ENCODE measurements around the gene SNX25.

DNA sequence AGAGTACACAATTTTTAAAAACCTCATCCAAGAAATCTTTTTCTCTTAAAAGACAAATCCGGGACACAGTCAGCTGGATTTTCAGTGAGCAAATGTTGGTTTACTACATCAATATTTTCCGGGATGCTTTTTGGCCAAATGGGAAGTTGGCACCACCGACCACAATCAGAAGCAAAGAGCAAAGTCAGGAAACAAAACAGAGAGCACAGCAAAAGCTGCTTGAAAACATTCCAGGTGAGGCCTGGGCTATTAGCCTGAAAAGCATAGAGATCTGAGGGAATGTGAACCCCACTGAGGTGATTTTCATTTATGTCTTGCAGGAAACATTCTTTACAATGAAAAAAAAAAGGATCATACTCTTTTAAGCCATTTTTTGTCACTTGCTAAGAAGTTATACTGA lies 152.5 kb downstream of the SNX25 start:
- no peak for TF ChIP-seq POLR2A (IDR thresholded peaks at IDR 0.05)
- TF ChIP-seq, protein P1, sequence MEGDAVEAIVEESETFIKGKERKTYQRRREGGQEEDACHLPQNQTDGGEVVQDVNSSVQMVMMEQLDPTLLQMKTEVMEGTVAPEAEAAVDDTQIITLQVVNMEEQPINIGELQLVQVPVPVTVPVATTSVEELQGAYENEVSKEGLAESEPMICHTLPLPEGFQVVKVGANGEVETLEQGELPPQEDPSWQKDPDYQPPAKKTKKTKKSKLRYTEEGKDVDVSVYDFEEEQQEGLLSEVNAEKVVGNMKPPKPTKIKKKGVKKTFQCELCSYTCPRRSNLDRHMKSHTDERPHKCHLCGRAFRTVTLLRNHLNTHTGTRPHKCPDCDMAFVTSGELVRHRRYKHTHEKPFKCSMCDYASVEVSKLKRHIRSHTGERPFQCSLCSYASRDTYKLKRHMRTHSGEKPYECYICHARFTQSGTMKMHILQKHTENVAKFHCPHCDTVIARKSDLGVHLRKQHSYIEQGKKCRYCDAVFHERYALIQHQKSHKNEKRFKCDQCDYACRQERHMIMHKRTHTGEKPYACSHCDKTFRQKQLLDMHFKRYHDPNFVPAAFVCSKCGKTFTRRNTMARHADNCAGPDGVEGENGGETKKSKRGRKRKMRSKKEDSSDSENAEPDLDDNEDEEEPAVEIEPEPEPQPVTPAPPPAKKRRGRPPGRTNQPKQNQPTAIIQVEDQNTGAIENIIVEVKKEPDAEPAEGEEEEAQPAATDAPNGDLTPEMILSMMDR (IDR thresholded peaks at IDR 0.05 in 4 of 5, conservative IDR thresholded peaks at IDR 0.05 in 1 of 5) = no peak

All from gastrocnemius medialis (tissue), 4 donors.